H54 (cell line): ENCODE measurements around the gene HEXIM2.

Experiments
- DNase-seq: peaks from one replicate; pipeline ENCODE4 v3.0.0; 2011; ENCODE audit warnings: low spot score, mixed read lengths; ENCODE audit not compliant: insufficient read length
- FAIRE-seq: peaks from 3 replicates; lab custom pipeline; 2011; peaks lifted over from hg19 to GRCh38; lab: Jason Lieb, UNC
- POLR2A ChIP-seq: IDR thresholded peaks from 2 replicates; pipeline ENCODE4 v1.6.1; 2011; ENCODE audit warnings: low read depth, mild to moderate bottlenecking, low read length

HEXIM2 gene

GRCh38 chr17:45155483-45155882 is 6.2 kb upstream of the HEXIM2 start:
- FAIRE-seq: no peak
- no peak for DNase-seq

GRCh38 chr17:45156242-45156641 is 5.4 kb upstream of the HEXIM2 start:
- no peak for TF ChIP-seq POLR2A
- FAIRE-seq: no peak
- DNase-seq: no peak

More at GRCh38 chr17:45155483-45155882, 6.2 kb upstream of the HEXIM2 start:
- TF ChIP-seq POLR2A: no peak

- no peak for FAIRE-seq
- DNase-seq: no peak
- TF ChIP-seq POLR2A: peak; percentile 2
Observed at GRCh38 chr17:45160447-45161287, 1.0 kb upstream of the HEXIM2 start.

- DNase-seq: no peak
- TF ChIP-seq POLR2A: no peak
- FAIRE-seq: no peak
Observed at GRCh38 chr17:45162025-45162687, 481 bp downstream of the HEXIM2 start.

- no peak for FAIRE-seq
- no peak for TF ChIP-seq POLR2A
- no peak for DNase-seq
Observed at GRCh38 chr17:45164734-45165269, 3.1 kb downstream of the HEXIM2 start.

- FAIRE-seq (no peak), DNase-seq (no peak)
- TF ChIP-seq POLR2A: no peak
Observed at GRCh38 chr17:45168991-45169752, 7.5 kb downstream of the HEXIM2 start.

GRCh38 chr17:45170280-45170930 is 8.7 kb downstream of the HEXIM2 start:
- TF ChIP-seq POLR2A: peak; percentile 48; the same call in 1 of the 2 replicates
- DNase-seq (no peak), FAIRE-seq (no peak)

- DNase-seq (peak; percentile 81), FAIRE-seq (peak; percentile 50)
- no peak; the same call in none of the 2 replicates for TF ChIP-seq POLR2A
Observed at GRCh38 chr17:45170931-45171337, 9.3 kb downstream of the HEXIM2 start.

GRCh38 chr17:45171338-45172231 is 9.9 kb downstream of the HEXIM2 start:
- DNase-seq (peak; percentile 73), FAIRE-seq (no peak)
- TF ChIP-seq POLR2A: peak; percentile 36; the same call in 1 of the 2 replicates

GRCh38 chr17:45172232-45172540 is 10.5 kb downstream of the HEXIM2 start:
- no peak for DNase-seq
- FAIRE-seq: no peak
- TF ChIP-seq POLR2A: peak; percentile 29; the same call in 1 of the 2 replicates

GRCh38 chr17:45172541-45173286 is 11.0 kb downstream of the HEXIM2 start:
- FAIRE-seq (peak; percentile 65), DNase-seq (peak; percentile 88)
- TF ChIP-seq POLR2A: peak; percentile 46; the same call in 1 of the 2 replicates

- no peak for DNase-seq
- no peak for TF ChIP-seq POLR2A
- no peak for FAIRE-seq
Observed at GRCh38 chr17:45175759-45176115, 14.1 kb downstream of the HEXIM2 start.
